ENCODE measurements around the gene PRKAG2. TPM values are rescaled to one million over a fixed set of nuclear protein-coding genes. Genes with fewer than 3 reads are reported as not detected.

The PRKAG2 gene
- total RNA-seq, 1 donor = 13.2 TPM

GRCh38 chr7:151687523-151688235 is 189.2 kb downstream of the PRKAG2 start:
- DNase-seq (ENCODE audit: low read depth in 2 of 3, low spot score in 2 of 3) = peak in 1 of 3 donors; percentile 21

DNA sequence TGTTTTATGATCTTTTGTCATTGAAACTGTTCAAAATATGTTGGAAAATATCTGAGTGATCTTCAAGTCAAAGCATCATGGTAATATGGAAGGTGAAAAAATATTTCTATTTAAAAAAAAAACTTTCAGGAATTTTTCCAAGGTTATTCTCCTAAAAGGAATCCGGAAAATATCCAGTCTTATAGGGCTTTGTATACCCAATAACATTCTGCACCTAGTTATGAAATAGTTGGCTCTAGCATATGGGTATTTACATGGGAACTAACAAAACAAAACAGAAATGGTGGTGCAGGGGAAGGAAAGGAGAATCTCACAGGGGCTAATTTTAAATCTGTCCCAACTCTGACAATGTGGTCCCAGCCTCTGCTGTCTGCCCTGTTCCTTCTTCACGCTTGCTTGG is 190.1 kb downstream of the PRKAG2 start:
- no peak for DNase-seq (ENCODE audit: low read depth in 2 of 3, low spot score in 2 of 3)

DNA sequence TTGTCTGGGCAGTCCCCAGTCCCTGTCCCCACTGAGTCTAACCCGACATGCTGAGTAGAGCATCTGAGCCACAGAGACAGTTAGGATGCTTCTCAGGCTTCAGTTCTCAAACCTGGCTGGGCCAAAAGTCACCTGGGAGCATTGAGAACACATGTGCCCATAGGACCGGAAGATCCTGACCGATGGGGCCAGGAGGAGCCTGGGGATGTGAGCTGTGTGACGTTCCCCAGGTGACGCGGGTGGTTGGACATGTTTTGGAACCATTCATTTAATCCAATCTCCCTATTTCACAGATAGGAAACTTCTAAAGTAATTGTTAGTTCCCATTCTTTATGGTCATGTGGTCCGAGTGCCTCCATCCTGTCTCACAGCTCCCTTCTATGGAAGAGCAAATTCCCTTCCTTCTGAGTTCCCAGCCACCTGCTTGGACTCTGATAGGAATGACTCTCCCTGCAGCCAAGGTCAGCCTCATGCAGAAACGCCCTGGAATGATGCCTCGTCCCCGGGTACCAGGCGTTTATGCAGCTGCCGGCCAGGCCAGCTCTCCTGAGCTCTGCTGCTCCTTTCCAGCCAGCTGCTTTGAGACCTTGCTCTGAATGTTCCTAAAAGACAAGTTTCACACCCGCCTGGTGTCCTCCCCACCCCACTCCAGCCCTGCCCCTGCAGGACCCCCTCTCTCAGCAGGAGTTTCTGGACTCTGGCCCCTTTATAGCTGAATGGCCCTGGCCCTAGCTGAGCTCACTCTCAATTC is 190.7 kb downstream of the PRKAG2 start:
- DNase-seq (ENCODE audit: low read depth in 2 of 3, low spot score in 2 of 3) = no peak

GRCh38 chr7:151684408-151685175 is 192.3 kb downstream of the PRKAG2 start:
- DNase-seq (ENCODE audit: low read depth in 2 of 3, low spot score in 2 of 3) = no peak

DNA sequence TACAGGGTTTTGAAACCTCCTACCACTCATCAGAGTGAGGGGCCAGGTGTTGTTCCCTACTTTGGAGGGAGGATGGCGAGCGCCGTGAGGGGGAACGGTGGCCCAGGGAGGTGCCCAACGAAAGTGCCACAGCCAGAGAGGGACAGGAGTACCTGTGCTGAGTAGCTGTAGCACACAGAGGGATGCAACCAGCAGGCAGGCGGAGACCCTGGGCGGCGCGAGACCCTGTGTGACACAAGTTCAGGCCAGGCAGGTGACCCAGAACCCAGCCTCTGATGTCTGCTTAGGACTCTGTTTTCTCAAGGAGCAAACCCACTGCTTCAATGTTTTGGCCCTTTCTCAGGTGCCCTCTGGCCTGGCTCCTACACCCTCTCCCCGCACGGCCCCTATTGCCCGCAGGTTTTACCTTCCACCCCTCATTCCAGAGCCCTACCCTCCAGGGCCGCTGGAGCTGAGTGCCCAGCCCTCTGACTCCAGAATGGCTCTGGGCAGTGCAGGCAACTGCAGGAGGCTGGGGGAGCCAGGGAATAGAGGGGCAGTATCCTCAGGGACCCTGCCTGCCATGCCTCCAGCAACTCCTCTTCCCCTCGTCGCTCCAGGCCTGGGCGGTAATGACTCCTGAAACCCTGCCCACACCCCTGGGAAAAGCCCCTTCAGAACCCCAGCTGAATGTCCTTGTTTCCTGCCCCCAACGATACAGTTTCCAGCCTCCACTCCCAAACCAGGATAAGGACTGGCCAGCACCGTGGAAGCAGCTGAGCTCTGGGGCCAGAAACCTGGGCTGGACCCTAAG is 193.1 kb downstream of the PRKAG2 start:
- no peak for DNase-seq (ENCODE audit: low read depth in 2 of 3, low spot score in 2 of 3)

DNA sequence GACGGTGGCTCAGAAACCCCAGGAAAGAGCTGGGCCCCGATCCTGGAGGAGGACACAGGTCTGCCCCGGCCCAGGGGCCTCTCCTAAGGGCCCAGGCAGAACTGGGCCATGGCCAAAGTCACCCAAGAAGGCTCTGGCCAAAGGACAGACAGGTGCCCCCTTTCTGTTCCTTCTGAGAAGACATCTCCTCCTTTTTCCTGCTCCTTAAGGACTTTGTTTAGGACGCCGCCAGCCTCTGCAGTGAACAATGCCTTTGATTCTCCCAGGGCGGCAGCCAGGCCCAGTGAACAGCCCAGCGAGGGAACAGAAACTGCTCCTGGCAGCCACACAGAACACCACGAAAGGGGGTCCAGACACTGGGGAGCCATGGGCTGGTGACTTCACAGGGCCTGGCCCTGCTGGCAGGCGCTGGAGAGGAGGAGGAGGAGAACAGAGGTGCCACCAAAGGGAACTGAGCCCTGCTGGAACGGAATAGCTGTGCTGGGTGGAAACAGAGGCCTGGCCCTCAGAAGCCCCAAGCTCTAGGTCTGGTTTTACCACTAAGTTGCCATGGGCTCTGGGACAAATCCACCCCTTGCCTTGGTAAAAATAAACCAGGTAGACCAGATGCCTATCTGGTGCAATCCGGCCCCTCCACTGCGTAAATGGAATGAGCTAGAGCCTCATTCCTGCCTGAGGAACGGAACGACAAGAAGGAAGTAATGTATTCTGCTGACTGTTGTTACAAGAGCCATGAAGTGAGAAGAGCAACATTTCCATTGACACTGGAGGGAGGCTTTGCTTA is 193.9 kb downstream of the PRKAG2 start:
- no peak for DNase-seq (ENCODE audit: low read depth in 2 of 3, low spot score in 2 of 3)

GRCh38 chr7:151681726-151682125 is 195.2 kb downstream of the PRKAG2 start:
- DNase-seq (ENCODE audit: low read depth in 2 of 3, low spot score in 2 of 3) = no peak

- DNase-seq (ENCODE audit: low read depth in 2 of 3, low spot score in 2 of 3) = no peak
Observed at GRCh38 chr7:151680810-151681209, 196.1 kb downstream of the PRKAG2 start.

GRCh38 chr7:151679881-151680612 is 196.9 kb downstream of the PRKAG2 start:
- peak in 2 of 3 donors; percentile 51 to 79 for DNase-seq (ENCODE audit: low read depth in 2 of 3, low spot score in 2 of 3)

DNA sequence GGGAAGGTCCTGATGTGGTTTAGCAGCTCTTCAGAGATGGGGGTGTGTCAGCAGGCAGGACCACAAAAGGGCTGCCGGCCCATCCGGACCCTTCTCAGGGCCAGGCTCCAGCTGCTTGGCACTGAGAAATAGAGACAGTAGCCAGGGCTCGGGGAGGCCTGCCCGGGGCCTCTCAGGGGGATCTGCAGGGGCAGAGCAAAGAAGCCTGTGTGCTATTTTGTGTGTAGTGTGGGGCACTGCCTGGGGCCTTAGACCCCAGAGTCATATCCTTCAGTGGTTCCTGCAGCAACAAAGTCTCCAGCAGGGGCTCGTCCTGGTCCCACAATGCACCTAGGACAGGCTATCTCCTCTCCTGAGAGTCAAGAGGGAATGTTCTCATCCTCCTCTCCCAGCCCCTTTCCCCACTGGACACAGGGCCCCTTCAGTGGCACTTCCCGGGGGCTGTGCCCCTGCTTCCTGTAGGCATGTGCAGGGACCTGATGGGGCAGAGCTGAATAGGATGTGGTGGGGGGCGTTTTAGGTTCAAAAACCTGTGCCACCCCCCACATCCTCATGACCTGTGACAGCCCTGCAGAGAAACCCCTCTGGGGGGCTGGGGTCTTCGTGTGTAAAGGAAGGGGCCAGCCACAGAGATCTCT is 197.7 kb downstream of the PRKAG2 start:
- peak in 1 of 3 donors; percentile 16 for DNase-seq (ENCODE audit: low read depth in 2 of 3, low spot score in 2 of 3)

- DNase-seq (ENCODE audit: low read depth in 2 of 3, low spot score in 2 of 3) = no peak
Observed at GRCh38 chr7:151678227-151678604, 198.7 kb downstream of the PRKAG2 start.

- DNase-seq (ENCODE audit: low read depth in 2 of 3, low spot score in 2 of 3) = peak in 2 of 3 donors; percentile 63 to 88
Observed at GRCh38 chr7:151677581-151678226, 199.2 kb downstream of the PRKAG2 start.

- DNase-seq (ENCODE audit: low read depth in 2 of 3, low spot score in 2 of 3) = no peak
Observed at GRCh38 chr7:151676759-151677158, 200.2 kb downstream of the PRKAG2 start.

DNA sequence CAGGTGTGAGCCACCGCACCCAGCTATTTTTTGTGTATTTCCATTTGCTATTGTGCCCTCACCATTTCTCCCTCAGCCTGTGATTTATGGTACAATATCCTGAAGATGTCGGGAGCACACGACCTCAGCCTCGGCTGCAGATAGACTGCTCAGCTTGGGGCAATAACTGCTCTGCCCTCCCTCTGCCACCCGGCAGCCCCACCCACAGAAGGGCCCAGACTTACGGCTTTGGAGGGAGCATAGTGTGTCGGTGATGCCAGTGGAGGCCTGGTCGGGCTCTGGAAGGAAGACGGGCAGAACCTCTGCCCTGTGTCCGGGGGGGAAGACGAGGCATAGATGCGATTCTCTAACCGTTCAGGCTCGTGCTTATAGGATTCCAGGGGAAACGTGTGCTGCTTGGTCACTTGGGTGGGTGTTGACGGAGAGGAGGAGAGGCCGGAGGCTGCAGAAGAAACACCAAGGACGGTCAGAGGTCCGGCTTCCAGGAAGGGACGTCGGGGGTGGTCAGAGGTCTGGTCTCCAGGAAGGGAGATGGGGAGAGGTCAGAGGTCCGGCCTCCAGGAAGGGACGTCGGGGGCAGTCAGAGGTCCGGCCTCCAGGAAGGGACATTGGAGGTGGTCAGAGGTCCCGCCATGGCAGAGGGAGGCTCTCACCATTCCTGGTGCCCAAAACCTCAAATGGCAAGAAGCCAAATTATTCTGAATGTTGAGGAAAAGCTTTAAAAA is 201.6 kb downstream of the PRKAG2 start:
- DNase-seq (ENCODE audit: low read depth in 2 of 3, low spot score in 2 of 3) = no peak

DNA sequence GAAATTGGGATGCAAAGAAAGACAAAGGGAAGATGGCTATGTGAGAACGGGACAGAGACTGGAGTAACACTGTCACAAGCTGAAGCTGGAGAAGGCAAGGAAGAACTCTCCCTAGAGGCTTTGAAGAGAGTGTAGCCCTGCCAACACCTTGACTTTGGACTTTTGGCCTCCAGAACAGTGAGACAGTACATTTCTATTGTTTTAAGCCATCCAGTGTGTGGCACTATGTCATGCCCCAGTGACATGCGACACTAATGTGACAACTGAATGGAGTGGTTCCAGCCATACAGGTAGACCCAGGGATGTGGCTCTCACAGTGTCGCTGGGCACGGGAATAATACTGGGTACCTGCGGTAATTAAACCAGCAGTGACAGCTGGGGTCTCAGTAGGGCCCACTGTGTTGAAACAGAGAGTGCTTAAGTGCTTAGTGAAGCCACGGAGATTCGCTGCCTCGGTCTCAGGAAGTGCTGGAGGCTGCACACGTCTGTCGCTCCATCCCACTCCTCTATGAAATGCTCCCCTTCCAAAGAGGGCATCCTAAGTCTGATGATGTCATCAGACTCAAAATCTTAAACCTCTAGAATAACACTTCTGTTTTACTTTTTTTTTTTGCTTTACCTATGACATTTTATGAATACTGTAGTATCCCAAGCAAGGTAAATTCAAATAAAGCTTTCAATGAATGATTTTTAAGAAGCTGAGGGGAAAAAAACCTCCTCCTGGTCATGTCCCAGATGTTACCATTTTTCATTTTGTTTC is 202.6 kb downstream of the PRKAG2 start:
- no peak for DNase-seq (ENCODE audit: low read depth in 2 of 3, low spot score in 2 of 3)

- DNase-seq (ENCODE audit: low read depth in 2 of 3, low spot score in 2 of 3) = no peak
Observed at GRCh38 chr7:151673216-151673615, 203.7 kb downstream of the PRKAG2 start.

- peak in 1 of 3 donors; percentile 13 for DNase-seq (ENCODE audit: low read depth in 2 of 3, low spot score in 2 of 3)
Observed at GRCh38 chr7:151672716-151673115, 204.2 kb downstream of the PRKAG2 start.

Measured in hematopoietic multipotent progenitor cell (in vitro differentiated cells).